Endothelial cell of umbilical vein (primary cell): ENCODE data around the gene BEAN1. TPM values are rescaled to one million over a fixed set of nuclear protein-coding genes. Genes with fewer than 3 reads are reported as not detected.

Experiments
- BruUV-seq: library from RNA; stranded (reverse); fragments of 400-500 nt; replicated peaks from 2 replicates; lab custom pipeline; 2021; lab: Mats Ljungman, UMichigan
- CTCF ChIA-PET: fragments of 300-600, 350-600 bp; sonication (Branson Sonifier 250); formaldehyde crosslinking; loops from one replicate; lab custom pipeline; 2021; ENCODE audit warnings: antibody characterized with exemption, inconsistent platforms; lab: Charles Lee
- POLR2A ChIA-PET: fragments of 300-600, 350-600 bp; sonication (Branson Sonifier 250); formaldehyde crosslinking; loops from one replicate; lab custom pipeline; 2021; ENCODE audit warnings: antibody characterized with exemption, inconsistent platforms; lab: Charles Lee
- DNase-seq: peaks from one replicate; pipeline ENCODE4 v3.0.0-alpha.2; 2011; ENCODE audit warnings: low read depth, low spot score
- FAIRE-seq: peaks from 2 replicates; lab custom pipeline; 2011; peaks lifted over from hg19 to GRCh38; lab: Jason Lieb, UNC
- H2AFZ ChIP-seq: 2 replicates; pipeline ENCODE4 v1.6.0; 2012; ENCODE audit warnings: low read depth, low read length, control low read depth, inconsistent platforms
- H3K27ac ChIP-seq: 2 replicates; pipeline ENCODE4 v1.5.1; 2011; ENCODE audit warnings: low read depth, mild to moderate bottlenecking, control low read depth, low read length, moderate library complexity; ENCODE audit not compliant: insufficient read depth
- H3K27me3 ChIP-seq, 2 experiments: 2 replicates each; pipeline versions ENCODE4 v1.6.0 to v1.6.1; 2011; ENCODE audit warnings: low read length in 2 of 2, mixed read lengths in 1 of 2; ENCODE audit not compliant: control insufficient read depth in 2 of 2, insufficient read depth in 2 of 2
- H3K36me3 ChIP-seq, 2 experiments: 2 replicates in 1 of 2; 3 replicates in 1 of 2; pipeline ENCODE4 v1.5.1; 2011; ENCODE audit warnings: low read length in 2 of 2, mild to moderate bottlenecking in 1 of 2, moderate library complexity in 1 of 2; ENCODE audit not compliant: control insufficient read depth in 2 of 2, insufficient read depth in 2 of 2; ENCODE audit errors: extremely low read depth in 1 of 2
- H3K4me1 ChIP-seq: 3 replicates; pipeline ENCODE4 v1.5.1; 2011; ENCODE audit warnings: mild to moderate bottlenecking, low read length; ENCODE audit not compliant: control insufficient read depth, insufficient read depth; ENCODE audit errors: extremely low read depth
- H3K4me2 ChIP-seq: 2 replicates; pipeline ENCODE4 v1.6.1; 2011; ENCODE audit warnings: low read length, control low read depth, mixed read lengths; ENCODE audit not compliant: insufficient read depth
- H3K4me3 ChIP-seq, 3 experiments: fragments of 200-600 bp in 1 of 3; sonication (generic), shearing (Covaris generic) in 1 of 3; replicated peaks in 1 of 3; 2 replicates each; pipeline ENCODE4 v1.5.1; 2011 to 2016; ENCODE audit warnings: control low read depth in 3 of 3, low read length in 3 of 3, mild to moderate bottlenecking in 2 of 3, inconsistent platforms in 1 of 3, low read depth in 1 of 3, moderate library complexity in 1 of 3; ENCODE audit not compliant: insufficient read depth in 1 of 3
- H3K79me2 ChIP-seq: 2 replicates; pipeline ENCODE4 v1.6.0; 2012; ENCODE audit warnings: low read length, inconsistent platforms; ENCODE audit not compliant: control insufficient read depth, insufficient read depth
- H3K9ac ChIP-seq: replicated peaks from 2 replicates; pipeline ENCODE3; 2011; ENCODE audit warnings: low read length, control low read depth; ENCODE audit not compliant: insufficient read depth; ENCODE audit errors: extremely low read depth
- H3K9me1 ChIP-seq: replicated peaks from 3 replicates; pipeline ENCODE4 v1.6.0; 2011; ENCODE audit warnings: mild to moderate bottlenecking, low read length; ENCODE audit not compliant: control insufficient read depth, insufficient read depth; ENCODE audit errors: extremely low read depth
- H3K9me3 ChIP-seq: replicated peaks from 2 replicates; pipeline ENCODE4 v1.5.1; 2012; ENCODE audit warnings: low read length, inconsistent platforms; ENCODE audit not compliant: control insufficient read depth, insufficient read depth
- H4K20me1 ChIP-seq: replicated peaks from 2 replicates; pipeline ENCODE3; 2011; ENCODE audit warnings: mild to moderate bottlenecking, low read length; ENCODE audit not compliant: control insufficient read depth, insufficient read depth; ENCODE audit errors: extremely low read depth
- CTCF ChIP-seq, 2 donors: IDR thresholded peaks; 1 replicate in 1 of 2; 2 replicates in 1 of 2; pipeline ENCODE4 v1.5.1; 2011; ENCODE audit warnings: low read length in 2 of 2, mild to moderate bottlenecking in 2 of 2, moderate library complexity in 2 of 2, control low read depth in 1 of 2, inconsistent platforms in 1 of 2, low read depth in 1 of 2; ENCODE audit not compliant: insufficient read depth in 1 of 2; ENCODE audit errors: extremely low read depth in 1 of 2
- EZH2 ChIP-seq: IDR thresholded peaks from 2 replicates; pipeline ENCODE4 v1.6.1; 2012; ENCODE audit warnings: borderline replicate concordance, low read depth, mild to moderate bottlenecking, moderate library complexity, low read length, inconsistent platforms; ENCODE audit not compliant: severe bottlenecking
- FOS ChIP-seq: IDR thresholded peaks from 2 replicates; pipeline ENCODE4 v1.6.1; 2011; ENCODE audit warnings: mild to moderate bottlenecking, low read length, moderate library complexity, borderline replicate concordance; ENCODE audit not compliant: insufficient read depth
- GATA2 ChIP-seq: IDR thresholded peaks from 2 replicates; pipeline ENCODE4 v1.7.0; 2011; ENCODE audit warnings: low read depth, mild to moderate bottlenecking, moderate library complexity, mixed read lengths, low read length; ENCODE audit not compliant: insufficient read length, insufficient read depth
- JUN ChIP-seq: IDR thresholded peaks from 2 replicates; pipeline ENCODE4 v1.6.1; 2011; ENCODE audit warnings: borderline replicate concordance, low read depth; ENCODE audit not compliant: insufficient read length, insufficient read depth
- MAX ChIP-seq: IDR thresholded peaks from 2 replicates; pipeline ENCODE4 v1.6.1; 2011; ENCODE audit not compliant: insufficient read depth, insufficient read length
- MYC ChIP-seq: IDR thresholded peaks from one replicate; pipeline ENCODE4 v1.6.1; 2011; ENCODE audit warnings: mild to moderate bottlenecking, low read depth, low read length
- POLR2A ChIP-seq: IDR thresholded peaks from 2 replicates; pipeline ENCODE4 v1.6.1; 2012; ENCODE audit warnings: low read depth, mild to moderate bottlenecking, control low read depth, low read length
- POLR2AphosphoS5 ChIP-seq: IDR thresholded peaks from 2 replicates; pipeline ENCODE4 v1.6.1; 2012; ENCODE audit warnings: low read depth, mild to moderate bottlenecking, control low read depth, low read length, moderate library complexity; ENCODE audit not compliant: insufficient read depth
- dilution Hi-C: fragments of 300-500 bp; cut with MboI; formaldehyde crosslinking; loops from one replicate; pipeline ENCODE4 v1.15.0; 2019; ENCODE audit warnings: low sequenced_read_pairs; ENCODE audit not compliant: extremely low pct_ligation_motif_present
- intact Hi-C: fragments of 100-400 bp; cut with micrococcal nuclease; formaldehyde crosslinking; loops from one replicate; pipeline ENCODE4 v1.10.0; 2022
- polyA plus RNA-seq, 4 experiments: library from polyadenylated mRNA; depleted of rRNA in 3 of 4; stranded (reverse) in 3 of 4; unstranded in 1 of 4; fragments of >200 nt; gene quantifications; 2 replicates each; pipeline versions ENCODE4 v1.2.1 to v1.2.3, GENCODE V29; 2011 to 2012; ENCODE audit warnings: missing spikeins in 1 of 4
- total RNA-seq: library from RNA; stranded (reverse); gene quantifications from 2 replicates; pipeline ENCODE4 v1.2.3, GENCODE V29; 2021

Gene BEAN1
- total and polyA plus RNA-seq, 2 donors (not counting 3 experiments of a cell fraction or from before 2014, with no cell fraction given): not detected

GRCh38 chr16:66414891-66415290 lies 12.2 kb upstream of the BEAN1 start:
- Histone ChIP-seq H3K79me2 (no peaks in the 10 kb centered on the region), H3K27ac (no peak overlapping the region), H3K9ac (no peak overlapping the region), H4K20me1 (no peaks in the 10 kb centered on the region), H3K4me3 (no peak overlapping the region), H3K27me3 (peaks cover 2 to 3% of the 10 kb centered on the region in 2 experiments), H3K9me3 (no peaks in the 10 kb centered on the region), H3K36me3 (no peaks in the 10 kb centered on the region), H2AFZ (no peak overlapping the region), H3K9me1 (no peaks in the 10 kb centered on the region), H3K4me1 (no peaks in the 10 kb centered on the region), H3K4me2 (no peak overlapping the region)
- dilution Hi-C loops: no loop called here
- ChIA-PET POLR2A (no interaction called here), CTCF (interaction anchor here (1.4 to 1.8 kb wide), 3 partner anchors 8 to 68 kb away, joined by 3 to 6 read pairs (median 4); no protein-coding TSS in a partner anchor)
- TF ChIP-seq POLR2A: no peak
- TF ChIP-seq GATA2: no peak
- TF ChIP-seq POLR2AphosphoS5: no peak
- no peak for TF ChIP-seq MAX
- no peak for TF ChIP-seq FOS
- no peak for DNase-seq
- intact Hi-C loops: no loop called here
- no TSS peak for BruUV-seq
- no peak for FAIRE-seq

- FAIRE-seq (no peak), DNase-seq (no peak)
- CTCF ChIA-PET: interaction anchor here (1.8 kb wide), 1 partner anchor 9 kb away, joined by 6 read pairs; no protein-coding TSS in a partner anchor
- Histone ChIP-seq H3K36me3 (no peaks in the 10 kb centered on the region), H3K4me2 (no peak overlapping the region), H3K4me1 (no peaks in the 10 kb centered on the region), H4K20me1 (no peaks in the 10 kb centered on the region), H3K9me3 (no peaks in the 10 kb centered on the region), H3K4me3 (no peak overlapping the region), H3K9me1 (no peaks in the 10 kb centered on the region), H3K27ac (no peak overlapping the region), H2AFZ (no peak overlapping the region), H3K79me2 (no peaks in the 10 kb centered on the region), H3K9ac (no peak overlapping the region), H3K27me3 (peaks cover 9 to 16% of the 10 kb centered on the region in 2 experiments)
- POLR2A ChIA-PET: no interaction called here
- intact Hi-C loops (no loop called here), dilution Hi-C loops (no loop called here)
- no TSS peak for BruUV-seq
- no peak for TF ChIP-seq MAX
- TF ChIP-seq POLR2A: no peak
- no peak for TF ChIP-seq CTCF (IDR thresholded peaks at IDR 0.05; ENCODE audit: extremely low read depth in 1 of 2, insufficient read depth in 1 of 2, low read depth in 1 of 2, low read length in 2 of 2)
- TF ChIP-seq GATA2: no peak
- TF ChIP-seq POLR2AphosphoS5: no peak
- TF ChIP-seq FOS: no peak
- no peak for TF ChIP-seq EZH2
- no peak for TF ChIP-seq MYC
- no peak for TF ChIP-seq JUN
Observed at GRCh38 chr16:66416136-66416535, 11.0 kb upstream of the BEAN1 start.
